HG03439 (cell line): Measurements from ENCODE around the gene C2CD2L.
A peak's percentile ranks its signal among the peaks of the same experiment; 100 is the strongest.
"Not testable (repeated sequence)": the region's sequence is repeated elsewhere in the genome, so short reads cannot be mapped to it uniquely, and the experiment has no call there.

Experiments
- ATAC-seq: cut with Tn5 transposase; IDR thresholded peaks from one replicate; pipeline ENCODE4 v1.9.1; 2021; ENCODE audit warnings: mild to moderate bottlenecking, moderate library complexity; ENCODE audit not compliant: unreplicated experiment

The C2CD2L gene

DNA sequence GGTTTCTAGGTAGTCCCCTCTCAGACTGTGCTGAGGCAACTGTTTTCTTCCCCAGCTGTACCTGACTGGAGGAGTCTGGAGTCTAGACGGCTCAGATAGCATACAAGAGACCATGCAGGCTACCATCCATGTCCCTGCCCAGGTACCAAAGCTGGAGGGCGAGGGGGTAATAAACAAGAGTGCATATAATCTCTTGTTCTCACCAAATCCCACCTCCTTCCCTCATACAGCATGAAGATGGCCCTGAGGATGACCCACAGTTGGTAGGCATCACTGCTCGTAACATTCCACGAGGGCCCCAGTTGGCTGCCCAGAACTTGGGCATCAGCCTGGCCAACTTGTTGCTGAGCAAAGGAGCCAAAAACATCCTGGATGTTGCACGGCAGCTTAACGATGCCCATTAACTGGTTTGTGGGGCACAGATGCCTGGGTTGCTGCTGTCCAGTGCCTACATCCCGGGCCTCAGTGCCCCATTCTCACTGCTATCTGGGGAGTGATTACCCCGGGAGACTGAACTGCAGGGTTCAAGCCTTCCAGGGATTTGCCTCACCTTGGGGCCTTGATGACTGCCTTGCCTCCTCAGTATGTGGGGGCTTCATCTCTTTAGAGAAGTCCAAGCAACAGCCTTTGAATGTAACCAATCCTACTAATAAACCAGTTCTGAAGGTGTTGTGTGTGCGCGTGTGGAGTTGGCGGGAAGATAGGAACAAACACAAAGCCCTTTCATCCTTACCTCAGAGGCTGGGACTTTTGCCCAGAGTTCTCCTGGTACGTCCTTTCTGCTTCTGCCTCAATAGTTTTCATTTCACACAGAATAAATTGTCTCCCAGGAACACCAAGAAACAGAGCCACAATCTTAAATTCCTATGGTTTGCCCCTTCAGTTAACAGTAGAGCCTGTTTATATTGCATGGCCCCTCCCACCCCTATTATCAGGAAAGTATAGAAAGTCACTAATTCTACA, 14.0 kb upstream of the C2CD2L start:
- ATAC-seq: no peak

GRCh38 chr11:119093942-119094815, 13.0 kb upstream of the C2CD2L start:
- peak; percentile 6 for ATAC-seq

DNA sequence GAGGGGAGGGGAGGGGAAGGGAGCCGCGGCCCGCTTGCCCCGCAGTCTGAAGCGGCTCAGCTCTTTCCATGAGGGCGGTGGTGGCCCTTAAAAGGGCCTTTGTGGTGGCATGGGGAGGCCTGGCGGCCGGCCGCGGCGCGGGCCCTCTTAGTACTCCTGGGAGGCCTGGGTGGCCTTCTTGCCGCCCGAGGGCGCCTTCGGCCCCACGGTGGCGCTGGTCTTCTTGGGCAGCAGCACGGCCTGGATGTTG, 12.4 kb upstream of the C2CD2L start:
- peak; percentile 32 for ATAC-seq

GRCh38 chr11:119095066-119095880, 11.9 kb upstream of the C2CD2L start:
- peak; percentile 82 for ATAC-seq

DNA sequence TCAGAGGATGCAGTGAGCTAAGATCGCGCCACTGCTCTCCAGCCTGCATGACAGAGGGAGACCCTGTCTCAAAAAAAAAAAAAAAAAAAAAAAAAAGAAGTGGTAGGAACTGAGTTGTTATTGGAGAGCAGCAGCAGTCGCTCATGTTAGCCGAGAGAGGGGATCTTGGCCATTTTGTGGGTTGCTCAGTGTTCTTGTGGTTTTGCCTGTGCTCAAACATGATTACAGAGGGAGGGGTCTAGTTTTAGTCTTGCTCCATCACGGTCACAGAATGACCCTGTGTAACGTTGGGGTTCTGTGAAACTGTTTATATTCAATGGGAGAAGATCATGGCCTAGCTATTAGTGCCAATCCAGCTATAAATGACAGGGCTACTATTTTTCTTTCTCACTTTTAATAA, 7.4 kb upstream of the C2CD2L start:
- no peak for ATAC-seq

GRCh38 chr11:119100246-119100970, 6.7 kb upstream of the C2CD2L start:
- no peak for ATAC-seq

- peak; percentile 19 for ATAC-seq
Observed at GRCh38 chr11:119100994-119101758, 6.0 kb upstream of the C2CD2L start.

GRCh38 chr11:119101759-119102423, 5.3 kb upstream of the C2CD2L start, which contains the start of gene DPAGT1:
Gene DPAGT1, minus strand, starts transcription at chr11:119101853. Its CDS starts 198 bp downstream, at chr11:119101655.
- ATAC-seq: peak; percentile 72

GRCh38 chr11:119103161-119103664, 3.9 kb upstream of the C2CD2L start:
- ATAC-seq: not testable (repeated sequence)

GRCh38 chr11:119103793-119104192, 3.4 kb upstream of the C2CD2L start:
- ATAC-seq: no peak

DNA sequence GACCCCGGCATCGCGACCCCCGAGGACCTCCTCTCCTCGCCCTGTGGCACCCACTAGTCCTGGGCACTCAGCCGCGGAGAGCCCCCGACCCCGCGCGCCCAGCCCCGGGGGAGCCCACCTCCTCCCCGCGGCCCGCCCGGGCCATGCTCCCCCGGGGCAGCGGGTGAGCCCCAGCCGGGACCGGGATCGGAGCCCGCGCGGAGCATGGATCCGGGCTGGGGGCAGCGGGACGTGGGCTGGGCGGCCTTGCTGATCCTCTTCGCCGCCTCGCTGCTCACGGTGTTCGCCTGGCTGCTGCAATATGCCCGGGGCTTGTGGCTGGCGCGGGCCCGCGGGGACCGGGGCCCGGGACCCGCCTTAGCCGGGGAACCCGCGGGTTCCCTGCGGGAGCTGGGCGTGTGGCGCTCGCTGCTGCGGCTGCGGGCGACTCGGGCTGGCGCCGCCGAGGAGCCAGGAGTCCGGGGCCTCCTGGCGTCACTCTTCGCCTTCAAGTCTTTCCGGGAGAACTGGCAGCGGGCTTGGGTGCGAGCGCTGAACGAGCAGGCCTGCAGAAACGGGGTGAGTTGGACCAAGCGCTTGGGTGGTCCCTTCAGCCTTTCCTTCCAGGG, 498 bp downstream of the C2CD2L start:
- ATAC-seq: peak; percentile 19

DNA sequence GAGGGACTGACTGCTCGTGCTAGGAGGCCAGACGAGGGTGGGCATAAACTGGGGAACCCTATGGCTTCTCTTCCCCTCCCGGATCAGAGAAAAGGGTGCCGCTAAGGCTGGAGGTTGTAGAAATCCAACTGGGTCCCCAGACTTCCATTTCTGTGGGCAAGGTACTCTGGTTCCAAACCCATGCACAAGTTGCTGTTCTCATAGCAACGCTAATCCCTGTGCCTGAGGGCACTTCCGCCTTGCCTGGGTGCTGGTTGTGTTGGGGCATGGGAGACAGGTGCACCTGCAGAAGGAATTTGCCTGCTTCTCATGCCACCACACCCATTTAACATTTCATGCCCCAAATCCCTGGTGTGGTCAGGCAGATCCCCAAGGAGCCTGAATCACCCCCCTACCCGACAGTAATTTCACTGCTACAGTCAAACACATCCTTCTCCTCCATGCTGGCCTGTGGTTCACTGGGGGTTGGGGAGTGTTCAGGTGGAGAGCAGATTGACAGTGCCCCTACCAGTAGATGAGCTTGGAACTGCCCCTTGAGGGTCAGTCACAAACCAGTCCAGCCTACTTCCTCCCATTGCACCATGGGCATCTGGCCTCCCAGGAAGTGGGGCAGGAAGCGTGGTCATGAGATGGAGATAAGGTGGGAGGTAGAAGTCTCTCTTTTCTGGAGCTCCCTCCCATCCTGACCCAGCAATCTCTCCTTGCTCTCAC, 1.2 kb downstream of the C2CD2L start:
- no peak for ATAC-seq

- no peak for ATAC-seq
Observed at GRCh38 chr11:119108857-119109221, 1.7 kb downstream of the C2CD2L start.

GRCh38 chr11:119109843-119110242, 2.7 kb downstream of the C2CD2L start:
- no peak for ATAC-seq

GRCh38 chr11:119110439-119110838, 3.3 kb downstream of the C2CD2L start:
- no peak for ATAC-seq

- ATAC-seq: no peak
Observed at GRCh38 chr11:119111361-119111925, 4.3 kb downstream of the C2CD2L start.

DNA sequence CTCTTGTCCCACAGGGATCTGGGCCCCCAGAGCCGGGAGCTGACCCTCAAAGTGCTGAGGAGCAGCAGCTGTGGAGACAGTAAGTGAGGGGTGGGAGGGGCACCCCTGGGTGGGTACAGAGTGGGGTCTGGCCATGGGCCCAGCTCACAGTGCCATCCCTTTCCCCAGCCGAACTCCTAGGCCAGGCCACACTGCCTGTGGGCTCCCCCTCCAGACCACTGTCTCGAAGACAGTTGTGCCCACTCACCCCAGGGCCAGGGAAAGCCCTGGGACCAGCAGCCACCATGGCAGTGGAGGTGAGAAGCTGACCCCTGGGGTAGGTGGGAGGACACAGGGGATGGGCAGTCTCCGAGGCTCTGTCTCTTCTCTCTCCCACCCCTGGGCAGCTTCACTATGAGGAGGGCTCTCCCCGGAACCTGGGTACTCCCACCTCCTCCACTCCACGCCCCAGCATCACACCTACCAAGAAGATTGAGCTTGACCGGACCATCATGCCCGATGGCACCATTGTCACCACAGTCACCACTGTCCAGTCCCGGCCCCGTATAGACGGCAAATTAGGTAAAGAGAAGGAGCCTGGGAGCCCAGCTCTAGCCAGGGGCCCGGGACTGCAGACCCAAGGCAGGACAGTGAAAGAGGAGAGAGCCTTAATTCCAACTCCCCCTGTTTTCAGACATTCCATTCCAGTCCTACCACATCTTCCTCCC, 5.3 kb downstream of the C2CD2L start:
- no peak for ATAC-seq
